ENCODE results near the gene ELP4.

GRCh38 chr11:31500560-31500959 is 9.0 kb upstream of the ELP4 start:
- TF ChIP-seq CTCF (IDR thresholded peaks at IDR 0.05) (no peak), EZH2 (IDR thresholded peaks at IDR 0.05; ENCODE audit: borderline replicate concordance, insufficient read depth, low read depth, low read length, poor library complexity, severe bottlenecking) (no peak)

All from B cell (primary cell).